Mesenchymal stem cell (in vitro differentiated cells and primary cell): ENCODE results near the gene RSL1D1.

Experiments used
- DNase-seq: peaks from one replicate; pipeline ENCODE4 v3.0.0-alpha.2; 2013
- H2AFZ ChIP-seq: one replicate; pipeline ENCODE4 v1.6.1; 2013; ENCODE audit warnings: low read depth, mild to moderate bottlenecking, control low read depth, inconsistent platforms, low read length, moderate library complexity
- H2AK5ac ChIP-seq: 2 replicates; pipeline ENCODE4 v1.6.1; 2013; ENCODE audit warnings: low read length, moderate library complexity, mild to moderate bottlenecking, inconsistent platforms; ENCODE audit not compliant: severe bottlenecking
- H2BK120ac ChIP-seq: one replicate; pipeline ENCODE4 v1.6.1; 2013; ENCODE audit warnings: low read depth, mild to moderate bottlenecking, inconsistent platforms, low read length, moderate library complexity
- H2BK12ac ChIP-seq, 2 experiments: one replicate each; pipeline ENCODE4 v1.6.1; 2013; ENCODE audit warnings: inconsistent platforms in 2 of 2, low read length in 2 of 2, mild to moderate bottlenecking in 2 of 2, moderate library complexity in 2 of 2, control low read depth in 1 of 2
- H2BK15ac ChIP-seq: one replicate; pipeline ENCODE4 v1.6.1; 2013; ENCODE audit warnings: mild to moderate bottlenecking, low read depth, inconsistent platforms; ENCODE audit not compliant: poor library complexity, severe bottlenecking
- H2BK5ac ChIP-seq: 2 replicates; pipeline ENCODE4 v1.6.1; 2013; ENCODE audit warnings: low read depth, mild to moderate bottlenecking, low read length, control low read depth, inconsistent platforms; ENCODE audit not compliant: poor library complexity, severe bottlenecking
- H3K14ac ChIP-seq, 2 experiments: one replicate each; pipeline ENCODE4 v1.6.1; 2013; ENCODE audit warnings: inconsistent platforms in 2 of 2, low read length in 2 of 2, control low read depth in 1 of 2, mild to moderate bottlenecking in 1 of 2, moderate library complexity in 1 of 2
- H3K18ac ChIP-seq, 2 experiments: one replicate each; pipeline ENCODE4 v1.6.1; 2013; ENCODE audit warnings: inconsistent platforms in 2 of 2, low read length in 2 of 2, control low read depth in 1 of 2, low read depth in 1 of 2, mild to moderate bottlenecking in 1 of 2
- H3K23ac ChIP-seq, 2 experiments: one replicate each; pipeline ENCODE4 v1.6.1; 2013; ENCODE audit warnings: inconsistent platforms in 2 of 2, low read length in 2 of 2, mild to moderate bottlenecking in 2 of 2, moderate library complexity in 2 of 2, control low read depth in 1 of 2
- H3K27ac ChIP-seq: 2 replicates; pipeline ENCODE4 v1.5.1; 2013; ENCODE audit warnings: mild to moderate bottlenecking, moderate library complexity, low read length, control low read depth, inconsistent platforms; ENCODE audit not compliant: poor library complexity, severe bottlenecking
- H3K27me3 ChIP-seq, 2 experiments: 2 replicates each; pipeline versions ENCODE4 v1.6.1 to v1.7.0; 2013; ENCODE audit warnings: low read length in 2 of 2, mild to moderate bottlenecking in 2 of 2, moderate library complexity in 2 of 2, control low read depth in 1 of 2, inconsistent platforms in 1 of 2; ENCODE audit not compliant: control insufficient read depth in 1 of 2, insufficient read depth in 1 of 2
- H3K36me3 ChIP-seq, 2 experiments: 2 replicates each; pipeline versions ENCODE4 v1.6.1 to v1.7.0; 2013; ENCODE audit warnings: low read length in 2 of 2, control low read depth in 1 of 2, inconsistent platforms in 1 of 2, low read depth in 1 of 2, mild to moderate bottlenecking in 1 of 2; ENCODE audit not compliant: insufficient read depth in 2 of 2, control insufficient read depth in 1 of 2
- H3K4ac ChIP-seq, 2 experiments: one replicate each; pipeline ENCODE4 v1.6.1; 2013; ENCODE audit warnings: inconsistent platforms in 2 of 2, low read length in 2 of 2, mild to moderate bottlenecking in 2 of 2, moderate library complexity in 2 of 2, control low read depth in 1 of 2, low read depth in 1 of 2
- H3K4me1 ChIP-seq: 2 replicates; pipeline ENCODE4 v1.6.1; 2013; ENCODE audit warnings: low read depth, low read length, control low read depth; ENCODE audit not compliant: control insufficient read depth, insufficient read depth
- H3K4me2 ChIP-seq: 2 replicates; pipeline ENCODE4 v1.6.1; 2013; ENCODE audit warnings: low read length, mild to moderate bottlenecking, inconsistent platforms; ENCODE audit not compliant: poor library complexity, severe bottlenecking
- H3K4me3 ChIP-seq, 2 experiments: 2 replicates each; pipeline versions ENCODE4 v1.5.1 to v1.7.0; 2013; ENCODE audit warnings: low read length in 2 of 2, mild to moderate bottlenecking in 2 of 2, control low read depth in 1 of 2, low read depth in 1 of 2; ENCODE audit not compliant: insufficient read depth in 1 of 2
- H3K79me1 ChIP-seq: replicated peaks from 2 replicates; pipeline ENCODE4 v1.6.1; 2013; ENCODE audit warnings: mild to moderate bottlenecking, control low read depth, low read length, inconsistent platforms; ENCODE audit not compliant: poor library complexity, severe bottlenecking
- H3K9ac ChIP-seq: 2 replicates; pipeline ENCODE4 v1.7.0; 2013; ENCODE audit warnings: mild to moderate bottlenecking, low read length, moderate library complexity
- H3K9me3 ChIP-seq: 2 replicates; pipeline ENCODE4 v1.7.0; 2013; ENCODE audit warnings: mild to moderate bottlenecking, low read length; ENCODE audit not compliant: control insufficient read depth
- H4K8ac ChIP-seq: one replicate; pipeline ENCODE4 v1.6.1; 2013; ENCODE audit warnings: inconsistent platforms, mild to moderate bottlenecking, low read length, moderate library complexity
- H4K91ac ChIP-seq: one replicate; pipeline ENCODE4 v1.6.1; 2013; ENCODE audit warnings: mild to moderate bottlenecking, low read length, inconsistent platforms
- WGBS: methylation state at CpG from one replicate; pipeline ENCODE4 v1.1.7; 2013; ENCODE audit warnings: mixed read lengths; 5-methylcytosine and 5-hydroxymethylcytosine counted together

RSL1D1 gene

DNA sequence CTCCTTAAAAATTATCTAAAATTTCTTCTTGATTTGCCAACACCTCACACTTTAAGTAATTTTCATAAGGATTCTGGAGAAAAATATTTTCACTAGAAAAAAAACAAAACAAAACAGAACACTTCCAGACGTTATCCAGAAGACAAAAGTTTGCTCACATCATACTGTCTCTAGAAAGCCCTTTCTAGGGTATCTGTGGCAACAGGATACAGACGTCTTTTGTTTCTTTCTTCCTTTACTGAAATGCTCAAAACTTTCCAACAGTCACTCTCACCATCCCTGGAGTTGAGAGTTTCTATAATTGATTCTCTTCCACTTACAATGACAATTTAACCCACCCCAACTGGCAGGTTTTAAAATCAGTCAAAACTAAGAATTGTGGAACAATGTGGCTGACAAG is 56.9 kb downstream of the RSL1D1 start:
- Histone ChIP-seq H3K4me1 (peaks cover 29% of the 10 kb centered on the region), H4K91ac (no peak overlapping the region), H3K27me3 (no peaks in the 10 kb centered on the region), H3K4ac (no peak overlapping the region), H4K8ac (no peak overlapping the region), H2BK120ac (no peak overlapping the region), H3K27ac (no peak overlapping the region), H2BK15ac (no peak overlapping the region), H2BK12ac (no peak overlapping the region), H3K4me2 (no peak overlapping the region), H3K14ac (no peak overlapping the region), H3K79me1 (peaks cover 1% of the 10 kb centered on the region), H2BK5ac (no peak overlapping the region), H3K36me3 (peaks cover 10 to 12% of the 10 kb centered on the region in 2 experiments), H3K9me3 (no peaks in the 10 kb centered on the region), H3K23ac (no peak overlapping the region), H2AFZ (no peak overlapping the region), H3K4me3 (peak overlapping the region in 1 of 2 experiments; percentile 92), H3K18ac (no peak overlapping the region), H2AK5ac (no peak overlapping the region), H3K9ac (peak overlapping the region; percentile 98)
- WGBS, result 84% methylated on average over 2 of the region's 2 CpGs
- no peak for DNase-seq

GRCh38 chr16:11793840-11794239 is 57.5 kb downstream of the RSL1D1 start:
- no peak overlapping the region for H3K4ac ChIP-seq
- H2BK5ac ChIP-seq, result no peak overlapping the region
- H3K14ac ChIP-seq, result no peak overlapping the region
- no peaks in the 10 kb centered on the region for H3K9me3 ChIP-seq
- H3K18ac ChIP-seq, result no peak overlapping the region
- DNase-seq, result no peak
- H3K9ac ChIP-seq, result peak overlapping the region; percentile 98
- H3K4me2 ChIP-seq, result no peak overlapping the region
- peaks cover 27% of the 10 kb centered on the region for H3K4me1 ChIP-seq
- no peaks in the 10 kb centered on the region for H3K27me3 ChIP-seq
- no peak overlapping the region for H4K91ac ChIP-seq
- H3K4me3 ChIP-seq, result no peak overlapping the region
- H3K36me3 ChIP-seq, result peaks cover 10 to 15% of the 10 kb centered on the region in 2 experiments
- no peak overlapping the region for H3K27ac ChIP-seq
- H4K8ac ChIP-seq, result no peak overlapping the region
- no peaks in the 10 kb centered on the region for H3K79me1 ChIP-seq
- H2BK15ac ChIP-seq, result no peak overlapping the region
- no peak overlapping the region for H2BK120ac ChIP-seq
- no peak overlapping the region for H2BK12ac ChIP-seq
- WGBS, result 92% methylated on average over 7 of the region's 7 CpGs
- no peak overlapping the region for H2AFZ ChIP-seq
- no peak overlapping the region for H3K23ac ChIP-seq
- H2AK5ac ChIP-seq, result no peak overlapping the region

DNA sequence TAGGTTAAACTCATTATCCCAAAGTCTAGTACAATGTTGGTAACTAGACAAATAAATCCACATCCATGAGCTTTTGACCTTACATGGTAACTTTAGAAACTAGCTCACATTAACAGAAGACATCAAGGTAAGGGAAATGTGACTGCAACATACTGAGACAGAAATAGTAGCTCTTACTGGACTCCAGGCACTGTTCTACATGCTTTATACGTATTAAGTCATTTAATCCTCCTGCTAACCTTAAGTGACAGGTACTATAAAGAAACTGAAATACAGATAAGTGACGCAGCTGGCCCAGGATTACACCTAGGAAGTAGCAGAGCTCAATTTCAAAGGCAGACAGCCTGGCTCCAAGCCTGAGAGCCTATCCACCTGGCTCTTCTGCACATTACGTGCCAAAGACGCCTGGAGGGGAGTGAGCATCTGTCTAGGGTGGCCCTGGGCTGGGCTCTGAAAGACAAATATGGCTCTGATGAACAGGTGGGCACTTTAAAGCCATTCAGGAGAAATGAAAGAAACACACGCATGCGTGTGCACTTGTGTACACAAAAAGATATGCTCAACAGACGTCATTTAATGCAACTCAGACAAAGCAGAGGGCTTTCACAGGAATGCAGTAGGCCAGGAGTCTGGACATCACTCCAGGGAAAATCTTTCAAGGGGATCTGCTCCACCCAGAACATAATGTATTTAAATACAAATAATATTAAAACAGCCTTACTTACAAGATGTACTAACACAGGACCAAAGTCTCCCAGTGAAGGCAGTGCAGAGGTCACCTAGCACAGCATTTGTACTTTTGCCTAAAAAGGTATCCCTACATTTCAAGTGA is 58.7 kb downstream of the RSL1D1 start:
- Histone ChIP-seq H3K27me3 (no peaks in the 10 kb centered on the region), H3K14ac (no peak overlapping the region), H3K23ac (no peak overlapping the region), H3K4me1 (peaks cover 23% of the 10 kb centered on the region), H2BK12ac (no peak overlapping the region), H3K79me1 (no peaks in the 10 kb centered on the region), H4K8ac (no peak overlapping the region), H2BK15ac (peak overlapping the region; percentile 26), H2AFZ (no peak overlapping the region), H2BK5ac (peak overlapping the region; percentile 58), H3K9ac (no peak overlapping the region), H3K36me3 (peaks cover 10 to 17% of the 10 kb centered on the region in 2 experiments), H3K4ac (no peak overlapping the region), H3K4me3 (no peak overlapping the region), H3K18ac (no peak overlapping the region), H4K91ac (no peak overlapping the region), H3K4me2 (no peak overlapping the region), H3K27ac (no peak overlapping the region), H3K9me3 (no peaks in the 10 kb centered on the region), H2AK5ac (no peak overlapping the region), H2BK120ac (no peak overlapping the region)
- DNase-seq, result no peak
- WGBS, result 91% methylated on average over 7 of the region's 7 CpGs

- H3K27ac ChIP-seq, result peak overlapping the region; percentile 4
- 94% methylated on average over 6 of the region's 8 CpGs for WGBS
- H3K9ac ChIP-seq, result no peak overlapping the region
These were observed 60.1 kb downstream of the RSL1D1 start for GRCh38 chr16:11791144-11791828.

More at GRCh38 chr16:11791144-11791828, 60.1 kb downstream of the RSL1D1 start:
- no peak overlapping the region for H2BK15ac ChIP-seq
- H3K27me3 ChIP-seq, result no peaks in the 10 kb centered on the region
- no peak overlapping the region for H4K91ac ChIP-seq
- H3K4ac ChIP-seq, result no peak overlapping the region
- H2BK5ac ChIP-seq, result no peak overlapping the region
- H3K14ac ChIP-seq, result peak overlapping the region in 1 of 2 experiments; percentile 66
- H2BK120ac ChIP-seq, result no peak overlapping the region
- H2AK5ac ChIP-seq, result no peak overlapping the region
- no peaks in the 10 kb centered on the region for H3K79me1 ChIP-seq
- H3K36me3 ChIP-seq, result peaks cover 13 to 20% of the 10 kb centered on the region in 2 experiments
- DNase-seq, result no peak
- no peak overlapping the region for H2BK12ac ChIP-seq
- H3K4me1 ChIP-seq, result peaks cover 21% of the 10 kb centered on the region
- H3K23ac ChIP-seq, result no peak overlapping the region
- peak overlapping the region in 1 of 2 experiments; percentile 66 for H3K18ac ChIP-seq
- no peak overlapping the region for H3K4me2 ChIP-seq
- H3K4me3 ChIP-seq, result peak overlapping the region in 1 of 2 experiments; percentile 28
- no peaks in the 10 kb centered on the region for H3K9me3 ChIP-seq
- no peak overlapping the region for H4K8ac ChIP-seq
- no peak overlapping the region for H2AFZ ChIP-seq
